Measurements from ENCODE around the gene IL19. TPM values are rescaled to one million over a fixed set of nuclear protein-coding genes. Genes with fewer than 3 reads are reported as not detected.
A peak's percentile ranks its signal among the peaks of the same experiment; 100 is the strongest.

The IL19 gene, protein sequence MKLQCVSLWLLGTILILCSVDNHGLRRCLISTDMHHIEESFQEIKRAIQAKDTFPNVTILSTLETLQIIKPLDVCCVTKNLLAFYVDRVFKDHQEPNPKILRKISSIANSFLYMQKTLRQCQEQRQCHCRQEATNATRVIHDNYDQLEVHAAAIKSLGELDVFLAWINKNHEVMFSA
- not detected for total RNA-seq

DNA sequence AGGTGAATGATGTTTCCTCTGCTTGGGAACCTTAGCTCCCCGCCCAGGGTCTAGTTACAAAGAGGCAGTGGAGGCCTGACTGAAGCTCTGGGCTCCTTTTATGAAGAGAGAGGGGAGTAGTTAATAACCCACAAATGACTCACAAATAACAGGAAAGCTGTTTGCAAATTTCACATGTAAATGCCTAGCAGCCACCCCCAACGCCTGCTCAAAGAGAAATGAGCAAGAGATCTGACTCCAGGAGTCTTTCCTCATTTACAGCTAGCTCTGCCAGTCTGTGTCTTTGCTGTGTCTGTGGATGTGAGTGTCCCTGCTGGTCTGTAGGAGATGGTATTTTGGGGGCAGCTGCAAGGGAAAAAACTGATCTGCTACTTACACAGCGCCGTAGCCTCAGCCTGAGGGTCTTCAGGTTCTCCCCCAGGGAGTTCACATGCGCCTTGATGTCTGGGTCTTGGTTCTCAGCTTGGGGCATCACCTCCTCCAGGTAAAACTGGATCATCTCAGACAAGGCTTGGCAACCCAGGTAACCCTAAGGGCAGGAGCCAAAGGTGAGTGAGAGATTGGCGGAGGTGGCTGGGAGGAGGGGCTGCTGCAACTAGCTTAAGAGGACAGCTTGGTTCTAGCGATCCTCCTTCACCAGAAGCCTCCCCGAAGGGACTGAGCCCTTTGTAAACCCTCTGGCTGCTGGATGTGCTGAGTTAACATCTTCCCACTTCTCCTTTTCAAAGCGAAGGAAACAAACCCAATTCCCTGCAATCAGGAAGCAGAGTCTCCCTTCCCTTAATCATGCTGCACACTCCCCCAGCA is at the start of gene IL19:
Gene IL19, plus strand, starts transcription at position 243 of the 807 bp plus-strand sequence. CDS start 65,890 bp downstream, outside the sequence.
- no peak for DNase-seq (ENCODE audit: low spot score)

GRCh38 chr1:206721454-206721853 is 49.1 kb upstream of the IL19 start:
- no peak for DNase-seq (ENCODE audit: low spot score)

DNA sequence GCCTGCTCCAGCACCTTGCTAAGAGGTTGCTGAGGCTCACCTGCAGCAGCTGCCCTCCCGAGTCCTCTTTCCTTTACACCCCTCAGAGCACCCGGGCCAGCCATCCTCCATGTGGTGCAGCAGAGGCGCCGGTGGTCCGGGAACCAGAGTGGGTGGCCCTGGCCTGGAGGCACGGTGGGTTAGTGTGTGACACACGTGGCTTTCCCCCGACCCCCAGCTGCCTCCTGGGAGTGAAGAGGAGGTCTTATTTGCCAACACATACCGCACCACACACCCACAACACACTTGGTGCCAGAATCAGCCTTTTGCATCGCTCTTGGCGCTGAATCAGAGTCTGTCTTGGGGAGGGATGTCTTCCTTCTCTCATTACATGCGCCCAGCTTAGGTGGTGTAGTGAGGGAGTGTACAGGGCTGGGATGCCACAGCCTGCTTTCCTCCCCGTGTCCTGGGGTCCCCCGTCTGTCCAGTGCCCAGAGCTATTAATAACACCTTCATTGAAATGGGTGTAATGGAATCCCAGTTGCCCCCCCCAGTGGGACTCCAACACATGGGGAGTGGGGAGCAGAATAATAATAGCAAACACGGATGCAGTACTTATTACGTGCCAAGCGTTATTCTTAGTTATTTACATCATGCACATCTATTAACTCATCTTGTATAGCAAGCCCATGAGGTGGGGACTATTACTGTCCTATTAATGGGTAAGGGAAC is 47.7 kb upstream of the IL19 start:
- no peak for DNase-seq (ENCODE audit: low spot score)

DNA sequence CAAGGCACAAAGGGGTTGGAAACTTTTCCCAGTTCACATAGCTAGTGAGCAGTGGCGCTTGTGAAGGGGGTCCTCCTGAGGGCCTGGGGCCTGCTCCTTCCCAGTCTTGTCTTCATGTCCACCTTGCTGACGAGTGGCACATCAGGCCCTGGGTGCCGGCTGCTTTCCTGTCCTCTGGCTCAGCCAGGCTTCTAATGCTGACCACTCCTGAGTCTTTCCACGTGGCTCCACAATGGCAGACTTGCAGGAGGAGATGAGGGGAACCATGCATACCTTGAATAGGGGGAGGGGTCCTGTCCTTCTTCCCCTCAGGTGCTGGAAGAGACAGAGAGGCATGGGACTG is 47.1 kb upstream of the IL19 start:
- no peak for DNase-seq (ENCODE audit: low spot score)

DNA sequence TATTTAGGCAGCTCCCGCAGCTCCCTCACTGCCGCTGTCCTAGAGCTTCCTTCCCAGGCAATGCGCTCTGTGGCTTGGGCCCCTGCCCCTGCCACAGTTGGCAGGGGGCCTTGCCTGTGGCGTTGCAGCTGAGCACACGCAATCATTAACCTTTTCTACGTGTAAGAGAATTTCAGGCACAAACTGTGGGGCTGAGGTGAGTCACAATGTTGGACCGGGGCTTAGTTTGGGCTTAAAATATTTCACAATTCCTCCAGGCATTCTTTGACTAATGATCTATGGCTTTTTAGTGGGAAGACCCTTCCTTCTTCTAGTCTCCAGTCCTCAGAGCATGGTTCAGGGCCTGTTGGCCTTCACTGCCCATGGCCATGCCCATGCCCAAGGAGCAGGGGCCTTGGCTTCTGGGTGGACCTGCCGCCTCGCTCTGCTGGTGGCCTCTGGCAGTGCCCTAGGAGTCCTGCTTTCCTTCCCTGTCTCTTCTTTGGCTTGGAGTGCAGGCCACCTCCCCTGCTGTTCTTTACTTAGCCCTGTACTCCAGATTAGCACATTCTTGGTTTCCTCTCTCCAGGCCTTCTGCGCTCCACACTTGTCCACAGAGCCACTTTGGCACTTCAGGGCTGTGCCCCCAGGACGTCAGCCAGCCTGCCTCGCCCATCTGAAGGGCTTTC is 46.6 kb upstream of the IL19 start:
- DNase-seq (ENCODE audit: low spot score): no peak

DNA sequence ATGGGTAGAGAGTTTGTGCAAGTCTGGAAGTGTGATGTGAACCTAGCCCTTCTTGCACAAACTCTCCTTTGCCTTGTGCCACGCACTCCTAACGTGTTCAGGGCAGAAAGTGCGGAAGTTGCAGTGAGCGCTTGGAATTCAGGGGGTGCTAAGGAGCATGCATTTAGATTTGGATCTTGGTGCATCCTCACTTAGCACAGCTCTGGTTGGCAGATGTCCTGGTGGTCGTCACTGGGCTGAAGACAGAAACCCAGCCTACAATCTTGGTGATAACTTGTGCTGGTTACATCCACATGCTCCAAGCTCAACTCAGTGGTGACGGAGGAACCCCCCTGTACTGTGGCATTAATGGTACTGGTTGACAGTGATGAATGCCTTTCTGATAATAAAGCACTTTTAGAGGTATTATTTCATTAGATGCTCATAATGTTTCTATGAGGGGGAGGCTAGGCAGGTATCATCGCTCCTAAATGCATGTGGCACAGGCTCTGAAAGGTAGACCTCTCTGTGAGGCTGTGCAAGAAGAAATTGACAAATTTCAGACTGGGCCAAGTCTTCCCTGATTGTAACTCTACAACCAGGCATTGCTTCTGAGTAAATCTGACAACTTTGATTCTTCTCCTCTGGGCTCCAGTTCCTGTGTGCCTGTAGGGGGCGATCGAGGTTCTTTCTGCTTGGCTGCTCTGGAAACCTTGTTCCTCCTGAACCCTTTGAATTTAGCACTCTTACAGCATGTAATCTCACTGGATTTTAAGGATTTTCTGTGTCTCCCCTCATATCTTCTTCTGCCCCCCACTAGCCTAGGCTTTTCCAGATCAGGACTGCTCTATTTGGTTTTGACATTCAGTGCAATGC is 45.2 kb upstream of the IL19 start:
- DNase-seq (ENCODE audit: low spot score): peak; percentile 61

- no peak for DNase-seq (ENCODE audit: low spot score)
Measured at GRCh38 chr1:206727981-206728696, 42.4 kb upstream of the IL19 start.

GRCh38 chr1:206728697-206728987 is 41.9 kb upstream of the IL19 start:
- no peak for DNase-seq (ENCODE audit: low spot score)

DNA sequence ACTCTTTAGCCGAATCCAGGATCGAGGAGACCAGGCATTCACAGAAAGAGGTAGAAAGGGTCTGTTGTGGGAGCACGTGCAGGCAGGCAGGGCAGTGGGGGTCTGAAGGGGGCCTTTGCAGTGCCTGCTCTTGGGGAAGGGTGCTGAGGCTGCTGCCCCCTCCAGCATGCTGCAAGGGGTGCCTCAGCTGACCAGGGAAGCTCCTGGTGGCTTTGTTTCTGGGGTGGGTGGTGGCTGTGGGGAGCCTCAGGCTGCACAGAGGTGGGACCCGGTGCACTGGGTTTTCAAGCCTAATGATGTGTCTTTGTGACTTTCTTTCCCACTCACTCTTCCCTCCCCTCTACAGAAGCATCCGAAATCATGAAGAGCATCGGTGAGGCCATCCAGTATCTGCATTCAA is 41.5 kb upstream of the IL19 start:
- DNase-seq (ENCODE audit: low spot score): no peak

DNA sequence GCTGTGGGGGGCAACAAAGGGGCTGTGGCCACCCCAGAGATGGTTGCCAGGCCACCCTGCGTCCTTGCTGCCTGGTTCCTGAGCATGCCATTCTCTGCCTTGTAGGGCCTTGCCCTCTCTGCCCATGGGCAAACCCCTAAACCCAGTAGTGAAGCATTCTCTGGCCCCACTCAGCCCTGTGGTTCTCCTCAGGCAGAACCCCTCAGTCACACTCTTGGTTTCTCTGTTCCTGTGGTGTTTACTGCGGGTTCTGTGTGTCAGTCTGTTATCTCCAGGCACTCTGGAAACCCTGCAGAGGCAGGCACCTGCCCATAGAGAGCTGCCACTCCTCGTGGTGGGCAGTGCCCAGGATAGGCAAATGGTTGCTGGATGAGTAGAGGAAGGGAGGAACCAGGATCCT is 41.1 kb upstream of the IL19 start:
- DNase-seq (ENCODE audit: low spot score): no peak

DNA sequence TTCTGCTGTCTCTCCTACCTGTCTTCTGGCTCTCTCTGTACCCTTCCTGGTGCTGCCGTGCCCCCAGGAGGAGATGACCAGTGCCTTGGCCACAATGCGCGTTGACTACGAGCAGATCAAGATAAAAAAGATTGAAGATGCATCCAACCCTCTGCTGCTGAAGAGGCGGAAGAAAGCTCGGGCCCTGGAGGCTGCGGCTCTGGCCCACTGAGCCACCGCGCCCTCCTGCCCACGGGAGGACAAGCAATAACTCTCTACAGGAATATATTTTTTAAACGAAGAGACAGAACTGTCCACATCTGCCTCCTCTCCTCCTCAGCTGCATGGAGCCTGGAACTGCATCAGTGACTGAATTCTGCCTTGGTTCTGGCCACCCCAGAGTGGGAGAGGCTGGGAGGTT is 38.1 kb upstream of the IL19 start:
- no peak for DNase-seq (ENCODE audit: low spot score)

DNA sequence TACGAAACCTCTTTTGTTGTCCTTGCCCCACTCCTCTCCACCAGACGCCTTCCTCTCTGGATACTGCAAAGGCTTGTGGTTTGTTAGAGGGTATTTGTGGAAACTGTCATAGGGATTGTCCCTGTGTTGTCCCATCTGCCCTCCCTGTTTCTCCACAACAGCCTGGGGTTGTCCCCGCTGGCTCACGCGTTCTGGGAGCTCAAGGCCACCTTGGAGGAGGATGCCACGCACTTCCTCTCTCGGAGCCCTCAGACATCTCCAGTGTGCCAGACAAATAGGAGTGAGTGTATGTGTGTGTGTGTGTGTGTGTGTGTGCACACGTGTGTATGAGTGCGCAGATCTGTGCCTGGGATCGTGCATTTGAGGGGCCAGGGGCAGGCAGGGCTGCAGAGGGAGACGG is 37.6 kb upstream of the IL19 start:
- DNase-seq (ENCODE audit: low spot score): no peak

GRCh38 chr1:206734499-206735142 is 36.0 kb upstream of the IL19 start:
- DNase-seq (ENCODE audit: low spot score): peak; percentile 63

GRCh38 chr1:206735553-206736031 is 35.0 kb upstream of the IL19 start:
- no peak for DNase-seq (ENCODE audit: low spot score)

DNA sequence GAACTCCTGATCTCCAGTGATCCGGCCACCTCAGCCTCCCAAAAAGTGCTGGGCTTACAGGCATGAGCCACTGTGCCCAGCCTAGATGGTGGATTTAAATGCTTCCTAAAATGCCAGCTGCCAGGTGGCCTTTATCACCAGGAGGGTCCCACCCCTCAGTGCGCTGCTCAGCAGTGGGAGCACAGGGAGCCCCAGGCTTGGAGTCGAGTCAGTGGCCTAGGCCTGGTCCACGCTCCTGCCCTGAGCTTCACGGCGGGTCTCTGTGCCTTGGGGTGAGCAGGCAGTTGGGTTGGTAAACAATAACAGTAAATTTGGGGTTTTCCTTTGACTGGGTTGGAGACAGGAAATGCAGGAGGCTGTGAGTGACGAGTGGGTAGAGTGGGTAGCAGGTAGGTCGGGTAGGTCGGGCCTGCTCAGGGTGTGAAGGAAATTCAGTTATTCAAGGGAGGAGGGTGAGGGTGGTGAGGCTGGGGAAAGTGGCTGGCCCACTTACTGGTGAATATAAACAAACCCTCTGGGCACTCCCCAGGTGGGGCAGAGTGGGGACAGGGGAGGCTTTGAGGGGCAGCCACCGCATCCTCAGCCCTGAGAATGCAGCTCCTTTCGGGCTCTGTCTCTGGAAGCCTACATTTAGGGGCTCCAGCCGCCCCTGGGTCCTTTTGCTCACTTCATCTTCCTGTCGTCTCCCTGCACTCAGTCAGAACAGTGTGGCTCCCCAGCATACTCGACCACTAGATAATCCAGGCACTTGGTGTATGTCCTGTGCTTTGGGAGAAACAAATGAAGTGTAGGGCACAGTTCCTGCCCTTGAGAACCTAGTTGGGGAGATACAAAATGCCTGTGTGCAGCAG is 33.5 kb upstream of the IL19 start:
- no peak for DNase-seq (ENCODE audit: low spot score)

GRCh38 chr1:206737729-206738201 is 32.8 kb upstream of the IL19 start:
- no peak for DNase-seq (ENCODE audit: low spot score)

DNA sequence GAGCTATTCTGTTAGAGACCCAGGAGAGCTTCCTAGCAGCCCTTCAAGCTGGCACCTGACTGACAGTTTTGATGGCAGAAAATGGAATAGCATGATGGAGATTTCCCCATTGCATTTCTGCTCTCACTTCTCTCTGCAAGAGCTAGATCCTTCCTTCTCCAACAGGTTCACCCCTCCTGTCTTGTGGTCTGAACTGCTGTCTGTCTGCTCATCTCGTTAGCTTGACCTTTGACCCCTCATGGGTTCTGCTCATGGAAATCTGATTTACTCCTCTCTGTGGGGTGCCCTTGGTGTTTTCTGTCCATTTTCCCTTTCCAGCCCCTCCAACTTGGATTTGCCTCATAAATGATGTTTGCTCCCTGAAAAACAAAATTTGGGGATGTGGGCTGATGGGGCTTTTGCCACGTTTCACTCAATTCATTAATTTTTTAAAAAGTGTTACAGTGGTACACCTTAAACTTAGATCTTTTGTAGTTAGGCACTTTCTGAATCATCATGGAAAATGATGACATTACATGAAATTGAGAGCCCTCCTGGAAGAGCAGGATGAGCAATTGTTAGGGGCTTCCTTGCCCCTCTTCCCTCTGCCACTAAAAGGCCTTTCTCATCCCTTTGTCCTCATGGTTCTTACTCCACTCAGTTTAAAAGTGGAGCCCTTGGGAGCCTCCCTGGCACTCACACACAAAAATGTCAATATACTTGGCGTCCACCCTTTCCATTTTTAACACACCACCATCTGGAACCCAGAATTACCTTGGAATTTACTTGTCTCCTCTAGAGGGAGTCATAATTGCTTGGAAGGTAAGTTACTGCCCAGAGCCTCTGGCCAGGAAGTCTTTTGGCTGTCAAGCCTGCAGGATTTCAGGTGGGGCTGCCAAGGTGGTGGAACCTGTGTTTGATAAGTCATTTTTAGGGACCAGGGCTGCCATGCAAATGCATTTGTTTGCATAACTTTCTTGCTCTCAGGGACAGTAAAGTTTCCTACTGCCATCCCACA is 31.9 kb upstream of the IL19 start:
- DNase-seq (ENCODE audit: low spot score): no peak
